Mesenchymal stem cell (in vitro differentiated cells and primary cell): ENCODE measurements around the gene KLRC2.

Experiments used
- DNase-seq: peaks from one replicate; pipeline ENCODE4 v3.0.0-alpha.2; 2013
- H2AFZ ChIP-seq: one replicate; pipeline ENCODE4 v1.6.1; 2013; ENCODE audit warnings: low read depth, mild to moderate bottlenecking, control low read depth, inconsistent platforms, low read length, moderate library complexity
- H2AK5ac ChIP-seq: 2 replicates; pipeline ENCODE4 v1.6.1; 2013; ENCODE audit warnings: low read length, moderate library complexity, mild to moderate bottlenecking, inconsistent platforms; ENCODE audit not compliant: severe bottlenecking
- H2BK120ac ChIP-seq: one replicate; pipeline ENCODE4 v1.6.1; 2013; ENCODE audit warnings: low read depth, mild to moderate bottlenecking, inconsistent platforms, low read length, moderate library complexity
- H2BK12ac ChIP-seq, 2 experiments: one replicate each; pipeline ENCODE4 v1.6.1; 2013; ENCODE audit warnings: inconsistent platforms in 2 of 2, low read length in 2 of 2, mild to moderate bottlenecking in 2 of 2, moderate library complexity in 2 of 2, control low read depth in 1 of 2
- H2BK15ac ChIP-seq: one replicate; pipeline ENCODE4 v1.6.1; 2013; ENCODE audit warnings: mild to moderate bottlenecking, low read depth, inconsistent platforms; ENCODE audit not compliant: poor library complexity, severe bottlenecking
- H2BK5ac ChIP-seq: 2 replicates; pipeline ENCODE4 v1.6.1; 2013; ENCODE audit warnings: low read depth, mild to moderate bottlenecking, low read length, control low read depth, inconsistent platforms; ENCODE audit not compliant: poor library complexity, severe bottlenecking
- H3K14ac ChIP-seq, 2 experiments: one replicate each; pipeline ENCODE4 v1.6.1; 2013; ENCODE audit warnings: inconsistent platforms in 2 of 2, low read length in 2 of 2, control low read depth in 1 of 2, mild to moderate bottlenecking in 1 of 2, moderate library complexity in 1 of 2
- H3K18ac ChIP-seq, 2 experiments: one replicate each; pipeline ENCODE4 v1.6.1; 2013; ENCODE audit warnings: inconsistent platforms in 2 of 2, low read length in 2 of 2, control low read depth in 1 of 2, low read depth in 1 of 2, mild to moderate bottlenecking in 1 of 2
- H3K23ac ChIP-seq, 2 experiments: one replicate each; pipeline ENCODE4 v1.6.1; 2013; ENCODE audit warnings: inconsistent platforms in 2 of 2, low read length in 2 of 2, mild to moderate bottlenecking in 2 of 2, moderate library complexity in 2 of 2, control low read depth in 1 of 2
- H3K27ac ChIP-seq: 2 replicates; pipeline ENCODE4 v1.5.1; 2013; ENCODE audit warnings: mild to moderate bottlenecking, moderate library complexity, low read length, control low read depth, inconsistent platforms; ENCODE audit not compliant: poor library complexity, severe bottlenecking
- H3K27me3 ChIP-seq, 2 experiments: 2 replicates each; pipeline versions ENCODE4 v1.6.1 to v1.7.0; 2013; ENCODE audit warnings: low read length in 2 of 2, mild to moderate bottlenecking in 2 of 2, moderate library complexity in 2 of 2, control low read depth in 1 of 2, inconsistent platforms in 1 of 2; ENCODE audit not compliant: control insufficient read depth in 1 of 2, insufficient read depth in 1 of 2
- H3K36me3 ChIP-seq, 2 experiments: 2 replicates each; pipeline versions ENCODE4 v1.6.1 to v1.7.0; 2013; ENCODE audit warnings: low read length in 2 of 2, control low read depth in 1 of 2, inconsistent platforms in 1 of 2, low read depth in 1 of 2, mild to moderate bottlenecking in 1 of 2; ENCODE audit not compliant: insufficient read depth in 2 of 2, control insufficient read depth in 1 of 2
- H3K4ac ChIP-seq, 2 experiments: one replicate each; pipeline ENCODE4 v1.6.1; 2013; ENCODE audit warnings: inconsistent platforms in 2 of 2, low read length in 2 of 2, mild to moderate bottlenecking in 2 of 2, moderate library complexity in 2 of 2, control low read depth in 1 of 2, low read depth in 1 of 2
- H3K4me1 ChIP-seq: 2 replicates; pipeline ENCODE4 v1.6.1; 2013; ENCODE audit warnings: low read depth, low read length, control low read depth; ENCODE audit not compliant: control insufficient read depth, insufficient read depth
- H3K4me2 ChIP-seq: 2 replicates; pipeline ENCODE4 v1.6.1; 2013; ENCODE audit warnings: low read length, mild to moderate bottlenecking, inconsistent platforms; ENCODE audit not compliant: poor library complexity, severe bottlenecking
- H3K4me3 ChIP-seq, 2 experiments: 2 replicates each; pipeline versions ENCODE4 v1.5.1 to v1.7.0; 2013; ENCODE audit warnings: low read length in 2 of 2, mild to moderate bottlenecking in 2 of 2, control low read depth in 1 of 2, low read depth in 1 of 2; ENCODE audit not compliant: insufficient read depth in 1 of 2
- H3K79me1 ChIP-seq: replicated peaks from 2 replicates; pipeline ENCODE4 v1.6.1; 2013; ENCODE audit warnings: mild to moderate bottlenecking, control low read depth, low read length, inconsistent platforms; ENCODE audit not compliant: poor library complexity, severe bottlenecking
- H3K9ac ChIP-seq: 2 replicates; pipeline ENCODE4 v1.7.0; 2013; ENCODE audit warnings: mild to moderate bottlenecking, low read length, moderate library complexity
- H3K9me3 ChIP-seq: 2 replicates; pipeline ENCODE4 v1.7.0; 2013; ENCODE audit warnings: mild to moderate bottlenecking, low read length; ENCODE audit not compliant: control insufficient read depth
- H4K8ac ChIP-seq: one replicate; pipeline ENCODE4 v1.6.1; 2013; ENCODE audit warnings: inconsistent platforms, mild to moderate bottlenecking, low read length, moderate library complexity
- H4K91ac ChIP-seq: one replicate; pipeline ENCODE4 v1.6.1; 2013; ENCODE audit warnings: mild to moderate bottlenecking, low read length, inconsistent platforms
- WGBS: methylation state at CpG from one replicate; pipeline ENCODE4 v1.1.7; 2013; ENCODE audit warnings: mixed read lengths; 5-methylcytosine and 5-hydroxymethylcytosine counted together

The KLRC2 gene

DNA sequence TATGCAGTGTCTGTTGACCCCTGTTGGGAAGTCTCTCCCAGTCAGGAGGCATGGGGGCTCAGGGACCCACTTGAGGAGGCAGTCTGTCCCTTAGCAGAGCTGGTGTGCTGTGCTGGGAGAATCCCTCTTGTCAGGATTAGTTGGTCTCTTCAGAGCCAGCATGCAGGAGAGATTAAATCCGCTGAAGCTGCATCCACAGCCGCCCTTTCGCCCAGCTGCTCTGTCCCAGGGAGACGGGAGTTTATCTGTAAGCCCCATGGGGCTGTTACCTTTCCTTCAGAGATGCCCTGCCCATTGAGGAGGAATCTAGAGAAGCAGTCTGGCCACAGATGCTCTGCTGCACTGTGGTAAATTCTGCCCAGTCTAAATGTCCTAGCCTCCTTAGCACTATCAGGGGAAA, 30.5 kb upstream of the KLRC2 start:
- Histone ChIP-seq H2BK12ac (no peak overlapping the region), H3K79me1 (no peaks in the 10 kb centered on the region), H4K91ac (no peak overlapping the region), H3K4ac (no peak overlapping the region), H3K14ac (no peak overlapping the region), H3K36me3 (no peaks in the 10 kb centered on the region), H3K4me2 (no peak overlapping the region), H4K8ac (no peak overlapping the region), H3K27me3 (no peaks in the 10 kb centered on the region), H2BK120ac (no peak overlapping the region), H2AFZ (no peak overlapping the region), H3K27ac (no peak overlapping the region), H3K9ac (no peak overlapping the region), H3K23ac (no peak overlapping the region), H3K4me3 (no peak overlapping the region), H2BK5ac (no peak overlapping the region), H3K18ac (no peak overlapping the region), H2BK15ac (no peak overlapping the region), H2AK5ac (no peak overlapping the region), H3K9me3 (peaks cover 14% of the 10 kb centered on the region), H3K4me1 (no peaks in the 10 kb centered on the region)
- 95% methylated on average over 4 of the region's 4 CpGs for WGBS
- DNase-seq, result no peak

DNA sequence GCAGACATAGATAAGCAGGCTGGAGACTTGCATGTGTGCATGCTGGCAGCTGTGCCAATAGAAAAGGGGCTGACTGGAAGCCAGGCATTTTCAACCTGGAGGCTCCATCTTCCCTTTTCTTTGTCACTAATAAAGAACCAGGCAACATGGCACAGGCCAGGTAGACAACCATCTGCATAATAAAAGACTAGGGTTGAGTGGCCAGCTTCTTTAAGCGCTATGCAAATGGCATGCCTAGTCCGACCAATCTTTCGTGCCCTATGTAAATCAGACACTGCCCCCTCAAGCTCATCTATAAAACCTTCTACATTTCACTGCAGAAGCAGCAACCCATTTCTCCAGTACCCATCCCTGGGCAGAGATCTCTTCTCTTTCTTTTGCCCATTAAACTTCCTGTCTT, 21.9 kb upstream of the KLRC2 start:
- Histone ChIP-seq H3K4ac (no peak overlapping the region), H4K91ac (no peak overlapping the region), H3K14ac (no peak overlapping the region), H2BK12ac (no peak overlapping the region), H2BK120ac (no peak overlapping the region), H3K36me3 (no peaks in the 10 kb centered on the region), H3K23ac (no peak overlapping the region), H2AK5ac (no peak overlapping the region), H2BK5ac (no peak overlapping the region), H3K4me3 (no peak overlapping the region), H3K79me1 (no peaks in the 10 kb centered on the region), H3K27me3 (no peaks in the 10 kb centered on the region), H3K4me1 (peaks cover 2% of the 10 kb centered on the region), H4K8ac (no peak overlapping the region), H3K18ac (no peak overlapping the region), H3K9ac (no peak overlapping the region), H3K27ac (no peak overlapping the region), H3K9me3 (peaks cover 50% of the 10 kb centered on the region), H2BK15ac (no peak overlapping the region), H3K4me2 (no peak overlapping the region), H2AFZ (no peak overlapping the region)
- no peak for DNase-seq
- 98% methylated on average over 3 of the region's 3 CpGs for WGBS

GRCh38 chr12:10456856-10457255, 21.0 kb upstream of the KLRC2 start:
- no peak overlapping the region for H2BK12ac ChIP-seq
- H2AFZ ChIP-seq, result no peak overlapping the region
- H2AK5ac ChIP-seq, result no peak overlapping the region
- H3K36me3 ChIP-seq, result no peaks in the 10 kb centered on the region
- H4K8ac ChIP-seq, result no peak overlapping the region
- H3K27ac ChIP-seq, result no peak overlapping the region
- WGBS, result 93% methylated on average over 2 of the region's 2 CpGs
- no peak overlapping the region for H2BK15ac ChIP-seq
- no peak overlapping the region for H3K4me3 ChIP-seq
- no peak overlapping the region for H3K4me2 ChIP-seq
- no peak overlapping the region for H3K18ac ChIP-seq
- H3K4me1 ChIP-seq, result peaks cover 2% of the 10 kb centered on the region
- no peak overlapping the region for H2BK5ac ChIP-seq
- no peak overlapping the region for H3K4ac ChIP-seq
- no peak overlapping the region for H3K14ac ChIP-seq
- H2BK120ac ChIP-seq, result no peak overlapping the region
- H4K91ac ChIP-seq, result no peak overlapping the region
- no peaks in the 10 kb centered on the region for H3K79me1 ChIP-seq
- DNase-seq, result no peak
- H3K9ac ChIP-seq, result no peak overlapping the region
- H3K23ac ChIP-seq, result no peak overlapping the region
- H3K27me3 ChIP-seq, result no peaks in the 10 kb centered on the region
- peaks cover 45% of the 10 kb centered on the region for H3K9me3 ChIP-seq

DNA sequence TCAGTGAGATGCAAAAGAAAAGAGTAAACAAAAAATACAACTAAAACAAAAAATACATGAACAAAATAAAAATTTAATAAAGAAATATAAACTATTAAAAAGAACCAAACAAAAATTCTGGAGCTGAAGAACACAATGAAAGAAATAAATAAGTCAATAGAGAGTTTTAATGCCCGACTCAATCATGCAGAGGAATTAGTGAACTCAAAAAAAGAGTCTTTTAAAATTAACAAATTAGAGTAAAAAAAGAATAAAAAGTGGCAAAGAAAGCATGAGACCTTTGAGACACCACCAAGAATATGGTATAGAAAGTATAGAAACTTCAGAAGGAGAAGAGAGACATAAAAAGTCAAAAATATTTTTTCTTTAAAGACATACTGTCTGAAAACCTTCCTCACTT, 20.0 kb upstream of the KLRC2 start:
- H3K4ac ChIP-seq, result no peak overlapping the region
- no peak overlapping the region for H3K4me3 ChIP-seq
- no peak overlapping the region for H2BK5ac ChIP-seq
- peaks cover 2% of the 10 kb centered on the region for H3K4me1 ChIP-seq
- no peak overlapping the region for H3K14ac ChIP-seq
- H3K27me3 ChIP-seq, result no peaks in the 10 kb centered on the region
- no peak overlapping the region for H3K18ac ChIP-seq
- no peak overlapping the region for H3K23ac ChIP-seq
- WGBS, result no CpG with 5 or more reads among the region's 1 CpG
- no peak overlapping the region for H2BK15ac ChIP-seq
- no peak overlapping the region for H2AFZ ChIP-seq
- H4K8ac ChIP-seq, result no peak overlapping the region
- peaks cover 40% of the 10 kb centered on the region for H3K9me3 ChIP-seq
- no peak overlapping the region for H2BK12ac ChIP-seq
- no peak overlapping the region for H2BK120ac ChIP-seq
- no peaks in the 10 kb centered on the region for H3K36me3 ChIP-seq
- H3K9ac ChIP-seq, result no peak overlapping the region
- no peak for DNase-seq
- no peak overlapping the region for H3K4me2 ChIP-seq
- no peak overlapping the region for H2AK5ac ChIP-seq
- H3K27ac ChIP-seq, result no peak overlapping the region
- no peak overlapping the region for H4K91ac ChIP-seq
- H3K79me1 ChIP-seq, result no peaks in the 10 kb centered on the region
